IPS DF 6.9 (cell line): Measurements from ENCODE around the gene SYNE1.

Experiments used
- DNase-seq: peaks from one replicate; pipeline ENCODE4 v3.0.0-alpha.2; 2013; ENCODE audit warnings: low read depth, low spot score
- H3K27ac ChIP-seq: one replicate; pipeline ENCODE4 v1.5.1; 2013; ENCODE audit warnings: low read length, control low read depth
- H3K27me3 ChIP-seq: 2 replicates; pipeline ENCODE4 v1.6.1; 2013; ENCODE audit warnings: mild to moderate bottlenecking, low read length; ENCODE audit not compliant: control insufficient read depth, insufficient read depth
- H3K36me3 ChIP-seq: 2 replicates; pipeline ENCODE4 v1.6.1; 2013; ENCODE audit warnings: low read length; ENCODE audit not compliant: control insufficient read depth, insufficient read depth
- H3K4me1 ChIP-seq: 2 replicates; pipeline ENCODE4 v1.6.1; 2013; ENCODE audit warnings: low read length; ENCODE audit not compliant: control insufficient read depth, insufficient read depth
- H3K4me3 ChIP-seq: 2 replicates; pipeline ENCODE4 v1.5.1; 2013; ENCODE audit warnings: mild to moderate bottlenecking, low read length
- H3K9me3 ChIP-seq: 2 replicates; pipeline ENCODE4 v1.6.1; 2013; ENCODE audit warnings: low read length, inconsistent platforms; ENCODE audit not compliant: control insufficient read depth, insufficient read depth
- WGBS: extraction: QIAGEN DNeasy Blood & Tissue Kit; methylation state at CpG from one replicate; pipeline ENCODE4 v1.1.7; 2013; ENCODE audit warnings: mixed read lengths, missing lambda C conversion rate; ENCODE audit not compliant: insufficient read length, insufficient coverage; 5-methylcytosine and 5-hydroxymethylcytosine counted together

Gene SYNE1

GRCh38 chr6:152129691-152130151, 507.4 kb downstream of the SYNE1 start:
- WGBS: no CpG with 5 or more reads among the region's 9 CpGs
- no peak for DNase-seq
- H3K4me1 ChIP-seq: no peaks in the 10 kb centered on the region
- no peaks in the 10 kb centered on the region for H3K36me3 ChIP-seq
- H3K4me3 ChIP-seq: no peak overlapping the region
- H3K9me3 ChIP-seq: no peaks in the 10 kb centered on the region
- H3K27ac ChIP-seq: no peak overlapping the region
- H3K27me3 ChIP-seq: no peaks in the 10 kb centered on the region

- Histone ChIP-seq H3K36me3 (no peaks in the 10 kb centered on the region), H3K4me3 (no peak overlapping the region), H3K27ac (no peak overlapping the region), H3K9me3 (no peaks in the 10 kb centered on the region), H3K27me3 (no peaks in the 10 kb centered on the region), H3K4me1 (no peaks in the 10 kb centered on the region)
- 100% methylated on average over 1 of the region's 8 CpGs for WGBS
- no peak for DNase-seq
Observed at GRCh38 chr6:152127432-152128165, 509.6 kb downstream of the SYNE1 start.

GRCh38 chr6:152124429-152125074, 512.6 kb downstream of the SYNE1 start:
- H3K4me3 ChIP-seq: no peak overlapping the region
- H3K9me3 ChIP-seq: no peaks in the 10 kb centered on the region
- no peaks in the 10 kb centered on the region for H3K27me3 ChIP-seq
- no peaks in the 10 kb centered on the region for H3K4me1 ChIP-seq
- WGBS: no CpG with 5 or more reads among the region's 3 CpGs
- DNase-seq: peak; percentile 20
- H3K27ac ChIP-seq: no peak overlapping the region
- H3K36me3 ChIP-seq: no peaks in the 10 kb centered on the region

- no peak overlapping the region for H3K27ac ChIP-seq
- no peak overlapping the region for H3K4me3 ChIP-seq
- H3K4me1 ChIP-seq: no peaks in the 10 kb centered on the region
- no CpG with 5 or more reads among the region's 3 CpGs for WGBS
- DNase-seq: no peak
- no peaks in the 10 kb centered on the region for H3K36me3 ChIP-seq
- H3K27me3 ChIP-seq: no peaks in the 10 kb centered on the region
- no peaks in the 10 kb centered on the region for H3K9me3 ChIP-seq
Observed at GRCh38 chr6:152123076-152123475, 514.1 kb downstream of the SYNE1 start.

DNA sequence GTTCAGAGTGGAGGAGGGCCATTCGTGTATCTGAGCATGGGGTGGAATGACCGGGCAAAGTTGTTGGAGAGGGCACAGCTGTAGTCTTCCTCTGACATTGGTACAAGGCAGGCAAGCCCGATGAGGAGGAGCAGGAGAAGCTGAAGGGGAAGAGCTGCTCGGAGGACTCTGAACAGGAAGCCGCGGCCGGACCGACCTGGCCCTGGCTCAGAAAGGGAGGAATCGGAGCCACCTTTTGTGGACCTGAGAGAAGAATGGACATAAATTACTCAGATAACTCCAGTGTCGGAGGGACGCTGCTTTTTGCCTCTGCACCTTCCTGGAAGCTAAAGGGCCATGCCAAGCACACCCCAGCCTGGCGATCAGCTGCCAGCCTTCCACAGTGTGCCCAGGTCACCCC, 514.7 kb downstream of the SYNE1 start:
- H3K4me3 ChIP-seq: no peak overlapping the region
- H3K27me3 ChIP-seq: no peaks in the 10 kb centered on the region
- no CpG with 5 or more reads among the region's 12 CpGs for WGBS
- no peak for DNase-seq
- H3K27ac ChIP-seq: no peak overlapping the region
- no peaks in the 10 kb centered on the region for H3K36me3 ChIP-seq
- no peaks in the 10 kb centered on the region for H3K4me1 ChIP-seq
- no peaks in the 10 kb centered on the region for H3K9me3 ChIP-seq

DNA sequence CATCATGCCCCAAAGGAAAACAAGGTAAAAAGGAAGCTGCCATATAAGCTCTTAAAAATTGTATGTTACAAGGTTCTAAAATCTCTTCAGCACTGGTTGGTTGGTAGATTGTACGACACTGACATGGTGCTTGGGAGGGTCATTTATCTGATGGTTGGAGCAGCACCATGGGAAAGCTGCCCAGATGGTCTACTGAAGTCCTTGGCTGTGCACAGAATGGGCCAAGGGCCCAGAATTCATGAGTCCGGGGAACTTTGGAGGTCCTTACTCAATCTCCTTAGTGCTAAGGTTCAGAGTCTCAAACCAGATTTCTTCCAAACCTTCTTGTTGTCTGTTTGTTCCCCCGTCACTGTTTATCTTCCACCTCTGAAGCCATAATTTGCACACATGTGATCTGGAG, 515.3 kb downstream of the SYNE1 start:
- no peak overlapping the region for H3K27ac ChIP-seq
- H3K36me3 ChIP-seq: no peaks in the 10 kb centered on the region
- H3K27me3 ChIP-seq: no peaks in the 10 kb centered on the region
- no peak overlapping the region for H3K4me3 ChIP-seq
- H3K9me3 ChIP-seq: no peaks in the 10 kb centered on the region
- DNase-seq: no peak
- no peaks in the 10 kb centered on the region for H3K4me1 ChIP-seq
- no CpG with 5 or more reads among the region's 3 CpGs for WGBS

GRCh38 chr6:152119831-152120230, 517.3 kb downstream of the SYNE1 start:
- no CpG with 5 or more reads among the region's 7 CpGs for WGBS
- H3K27me3 ChIP-seq: no peaks in the 10 kb centered on the region
- no peak overlapping the region for H3K27ac ChIP-seq
- H3K4me1 ChIP-seq: no peaks in the 10 kb centered on the region
- H3K9me3 ChIP-seq: no peaks in the 10 kb centered on the region
- no peaks in the 10 kb centered on the region for H3K36me3 ChIP-seq
- DNase-seq: no peak
- H3K4me3 ChIP-seq: no peak overlapping the region

DNA sequence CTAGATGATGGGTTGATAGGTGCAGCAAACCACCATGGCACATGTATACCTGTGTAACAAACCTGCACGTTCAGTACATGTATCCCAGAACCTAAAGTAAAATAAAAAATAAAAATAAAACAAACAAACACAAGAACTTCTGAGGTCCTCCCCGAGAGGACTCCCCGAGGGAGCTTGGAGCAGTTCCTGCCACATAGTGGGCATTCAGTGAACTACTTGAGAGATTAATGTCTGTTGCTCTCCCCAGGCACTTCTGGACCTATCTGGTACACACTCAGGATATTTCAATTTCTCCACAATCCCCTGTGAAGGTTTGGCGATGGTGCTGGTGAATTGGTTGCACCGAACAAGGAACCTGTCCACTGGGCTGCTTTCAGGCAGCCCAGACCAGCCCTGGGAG, 518.5 kb downstream of the SYNE1 start:
- Histone ChIP-seq H3K27me3 (no peaks in the 10 kb centered on the region), H3K9me3 (no peaks in the 10 kb centered on the region), H3K4me1 (no peaks in the 10 kb centered on the region), H3K27ac (no peak overlapping the region), H3K36me3 (no peaks in the 10 kb centered on the region), H3K4me3 (no peak overlapping the region)
- no CpG with 5 or more reads among the region's 5 CpGs for WGBS
- DNase-seq: no peak

- Histone ChIP-seq H3K27me3 (no peaks in the 10 kb centered on the region), H3K4me3 (no peak overlapping the region), H3K9me3 (no peaks in the 10 kb centered on the region), H3K27ac (no peak overlapping the region), H3K4me1 (no peaks in the 10 kb centered on the region), H3K36me3 (no peaks in the 10 kb centered on the region)
- DNase-seq: no peak
- no CpG with 5 or more reads among the region's 3 CpGs for WGBS
Observed at GRCh38 chr6:152118224-152118623, 518.9 kb downstream of the SYNE1 start.

GRCh38 chr6:152117156-152118133, 519.7 kb downstream of the SYNE1 start:
- no peak for DNase-seq
- no CpG with 5 or more reads among the region's 9 CpGs for WGBS
- Histone ChIP-seq H3K36me3 (no peaks in the 10 kb centered on the region), H3K4me3 (no peak overlapping the region), H3K27ac (no peak overlapping the region), H3K4me1 (no peaks in the 10 kb centered on the region), H3K9me3 (no peaks in the 10 kb centered on the region), H3K27me3 (no peaks in the 10 kb centered on the region)
